ENCODE data around the gene TSACC. TPM values are rescaled to one million over a fixed set of nuclear protein-coding genes. Genes with fewer than 3 reads are reported as not detected.
A peak's percentile ranks its signal among the peaks of the same experiment; 100 is the strongest.

Gene TSACC
- total and polyA plus RNA-seq, 2 donors (not counting 1 experiment from before 2014, with no cell fraction given): 0.69 to 1.2 TPM

GRCh38 chr1:156376958-156377919 lies 38.9 kb downstream of the TSACC start:
- H4K20me1 ChIP-seq (ENCODE audit: control insufficient read depth, insufficient read depth, low read length, poor library complexity, severe bottlenecking): no peaks in the 10 kb centered on the region
- H3K4me3 ChIP-seq (ENCODE audit: control extremely low read depth in 1 of 5, extremely low read depth in 1 of 5, insufficient read depth in 1 of 5, low read depth in 2 of 5, low read length in 4 of 5): no peak overlapping the region
- TF ChIP-seq CTCF (IDR thresholded peaks at IDR 0.05) (no peak), EZH2 (IDR thresholded peaks at IDR 0.05; ENCODE audit: borderline replicate concordance, insufficient read depth, low read depth, low read length, poor library complexity, severe bottlenecking) (no peak)
- H3K9me3 Mint-ChIP-seq (ENCODE audit: insufficient read depth): no peaks in the 10 kb centered on the region
- H3K27me3 ChIP-seq (replicated peaks in 1 of 4; ENCODE audit: control extremely low read depth in 1 of 4, control insufficient read depth in 3 of 4, insufficient read depth in 4 of 4, low read length in 3 of 4): peaks cover 0 to 11% (median 1%) of the 10 kb centered on the region in 4 experiments
- 68% methylated on average over 20 of the region's 20 CpGs for WGBS (ENCODE audit: insufficient coverage)
- H3K27ac Mint-ChIP-seq: peak overlapping the region; percentile 50
- no peak overlapping the region for H3K27ac ChIP-seq (ENCODE audit: low read length in 2 of 2)
- intact Hi-C loops (cut with micrococcal nuclease): no loop called here
- CTCF ChIA-PET: interaction anchor here (0.7 to 12.5 kb wide), 3 partner anchors 9 to 68 kb away, joined by 3 to 445 read pairs (median 10); no protein-coding TSS in a partner anchor
- peaks cover 0 to 4% (median 0%) of the 10 kb centered on the region in 3 donors for H3K9me3 ChIP-seq (ENCODE audit: control extremely low read depth in 1 of 3, control insufficient read depth in 2 of 3, insufficient read depth in 1 of 3, low read length in 2 of 3)
- no peaks in the 10 kb centered on the region for H3K79me2 ChIP-seq (ENCODE audit: control insufficient read depth, insufficient read depth, low read length)
- DNase-seq (no peak), ATAC-seq (ENCODE audit: low read depth) (no peak)
- H3K4me1 ChIP-seq (ENCODE audit: control insufficient read depth in 2 of 2, insufficient read depth in 2 of 2, low read length in 2 of 2): no peaks in the 10 kb centered on the region
- H3K4me3 Mint-ChIP-seq: no peak overlapping the region
- no peaks in the 10 kb centered on the region for H3K4me1 Mint-ChIP-seq
- no peak overlapping the region for H2AFZ ChIP-seq (ENCODE audit: insufficient read depth, low read depth, low read length, poor library complexity, severe bottlenecking)
- H3K9ac ChIP-seq (ENCODE audit: low read length): no peak overlapping the region
- H3K4me2 ChIP-seq (replicated peaks; ENCODE audit: low read depth, low read length, poor library complexity, severe bottlenecking): no peak overlapping the region
- H3K36me3 ChIP-seq (replicated peaks in 1 of 2; ENCODE audit: control extremely low read depth in 1 of 2, control insufficient read depth in 1 of 2, extremely low read depth in 1 of 2, insufficient read depth in 2 of 2, low read length in 1 of 2): no peaks in the 10 kb centered on the region
- H3K27me3 Mint-ChIP-seq: peaks cover 24% of the 10 kb centered on the region
- POLR2A ChIA-PET: no interaction called here

DNA sequence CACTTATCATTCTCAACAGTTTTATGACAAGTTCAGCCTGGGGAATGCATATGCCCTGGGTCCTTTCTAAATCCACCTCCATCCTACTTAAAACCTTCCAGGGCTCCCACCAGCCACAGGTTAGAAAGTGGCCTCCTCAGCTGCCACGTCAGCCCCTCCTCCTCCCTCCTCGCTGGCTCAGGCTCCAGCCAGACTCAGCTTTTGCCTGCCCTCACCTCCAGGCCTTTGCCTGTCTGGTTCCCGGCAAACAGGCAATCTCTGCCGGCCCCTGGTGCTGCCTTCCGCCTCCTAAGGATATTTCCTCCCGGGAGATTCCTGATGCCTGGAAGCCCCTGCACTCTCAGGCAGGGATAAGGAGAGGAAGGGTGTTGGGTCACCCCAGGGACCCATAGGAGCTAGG lies 40.2 kb downstream of the TSACC start:
- no peak for DNase-seq
- no peaks in the 10 kb centered on the region for H3K36me3 ChIP-seq (replicated peaks in 1 of 2; ENCODE audit: control extremely low read depth in 1 of 2, control insufficient read depth in 1 of 2, extremely low read depth in 1 of 2, insufficient read depth in 2 of 2, low read length in 1 of 2)
- H3K4me2 ChIP-seq (replicated peaks; ENCODE audit: low read depth, low read length, poor library complexity, severe bottlenecking): no peak overlapping the region
- no peaks in the 10 kb centered on the region for H3K4me1 ChIP-seq (ENCODE audit: control insufficient read depth in 2 of 2, insufficient read depth in 2 of 2, low read length in 2 of 2)
- H3K9me3 ChIP-seq (ENCODE audit: control extremely low read depth in 1 of 3, control insufficient read depth in 2 of 3, insufficient read depth in 1 of 3, low read length in 2 of 3): peaks cover 0 to 4% (median 0%) of the 10 kb centered on the region in 3 donors
- H4K20me1 ChIP-seq (ENCODE audit: control insufficient read depth, insufficient read depth, low read length, poor library complexity, severe bottlenecking): no peaks in the 10 kb centered on the region
- ChIA-PET POLR2A (interaction anchor here (0.8 kb wide), 1 partner anchor 539 kb away, joined by 3 read pairs; no protein-coding TSS in a partner anchor), CTCF (interaction anchor here (0.6 to 12.5 kb wide), 4 partner anchors 9 to 240 kb away, joined by 3 to 445 read pairs (median 4); no protein-coding TSS in a partner anchor)
- TF ChIP-seq CTCF (IDR thresholded peaks at IDR 0.05): no peak
- no peak for TF ChIP-seq EZH2 (IDR thresholded peaks at IDR 0.05; ENCODE audit: borderline replicate concordance, insufficient read depth, low read depth, low read length, poor library complexity, severe bottlenecking)
- ATAC-seq (ENCODE audit: low read depth): no peak
- intact Hi-C loops (cut with micrococcal nuclease): no loop called here
- H3K79me2 ChIP-seq (ENCODE audit: control insufficient read depth, insufficient read depth, low read length): no peaks in the 10 kb centered on the region
- 47% methylated on average over 2 of the region's 6 CpGs for WGBS (ENCODE audit: insufficient coverage)
- no peak overlapping the region for H3K9ac ChIP-seq (ENCODE audit: low read length)
- H3K27me3 Mint-ChIP-seq: peaks cover 15% of the 10 kb centered on the region
- no peak overlapping the region for H3K27ac ChIP-seq (ENCODE audit: low read length in 2 of 2)
- H3K4me3 Mint-ChIP-seq: no peak overlapping the region
- H2AFZ ChIP-seq (ENCODE audit: insufficient read depth, low read depth, low read length, poor library complexity, severe bottlenecking): no peak overlapping the region
- no peaks in the 10 kb centered on the region for H3K4me1 Mint-ChIP-seq
- H3K27me3 ChIP-seq (replicated peaks in 1 of 4; ENCODE audit: control extremely low read depth in 1 of 4, control insufficient read depth in 3 of 4, insufficient read depth in 4 of 4, low read length in 3 of 4): peaks cover 0 to 8% (median 0%) of the 10 kb centered on the region in 4 experiments
- no peak overlapping the region for H3K27ac Mint-ChIP-seq
- H3K4me3 ChIP-seq (ENCODE audit: control extremely low read depth in 1 of 5, extremely low read depth in 1 of 5, insufficient read depth in 1 of 5, low read depth in 2 of 5, low read length in 4 of 5): no peak overlapping the region
- H3K9me3 Mint-ChIP-seq (ENCODE audit: insufficient read depth): no peaks in the 10 kb centered on the region

Measured in B cell (primary cell).